ENCODE data around the gene FRAS1.

- TF ChIP-seq, protein P1, sequence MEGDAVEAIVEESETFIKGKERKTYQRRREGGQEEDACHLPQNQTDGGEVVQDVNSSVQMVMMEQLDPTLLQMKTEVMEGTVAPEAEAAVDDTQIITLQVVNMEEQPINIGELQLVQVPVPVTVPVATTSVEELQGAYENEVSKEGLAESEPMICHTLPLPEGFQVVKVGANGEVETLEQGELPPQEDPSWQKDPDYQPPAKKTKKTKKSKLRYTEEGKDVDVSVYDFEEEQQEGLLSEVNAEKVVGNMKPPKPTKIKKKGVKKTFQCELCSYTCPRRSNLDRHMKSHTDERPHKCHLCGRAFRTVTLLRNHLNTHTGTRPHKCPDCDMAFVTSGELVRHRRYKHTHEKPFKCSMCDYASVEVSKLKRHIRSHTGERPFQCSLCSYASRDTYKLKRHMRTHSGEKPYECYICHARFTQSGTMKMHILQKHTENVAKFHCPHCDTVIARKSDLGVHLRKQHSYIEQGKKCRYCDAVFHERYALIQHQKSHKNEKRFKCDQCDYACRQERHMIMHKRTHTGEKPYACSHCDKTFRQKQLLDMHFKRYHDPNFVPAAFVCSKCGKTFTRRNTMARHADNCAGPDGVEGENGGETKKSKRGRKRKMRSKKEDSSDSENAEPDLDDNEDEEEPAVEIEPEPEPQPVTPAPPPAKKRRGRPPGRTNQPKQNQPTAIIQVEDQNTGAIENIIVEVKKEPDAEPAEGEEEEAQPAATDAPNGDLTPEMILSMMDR (conservative IDR thresholded peaks at IDR 0.05; ENCODE audit: low read depth, low read length) = peak; percentile 53
- TF ChIP-seq EZH2 (IDR thresholded peaks at IDR 0.05; ENCODE audit: low read length, unreplicated experiment) = no peak
These were observed 535.1 kb downstream of the FRAS1 start for GRCh38 chr4:78592088-78592783.

All from PC-3 (cell line).